RPMI7951 (cell line): ENCODE measurements around the gene JTB. TPM values are rescaled to one million over a fixed set of nuclear protein-coding genes. Genes with fewer than 3 reads are reported as not detected.
"Not testable (repeated sequence)": the region's sequence is repeated elsewhere in the genome, so short reads cannot be mapped to it uniquely, and the experiment has no call there.

Experiments
- DNase-seq: peaks from one replicate; pipeline ENCODE4 v3.0.0-alpha.2; 2012; ENCODE audit warnings: low read depth
- total RNA-seq: library from RNA; depleted of rRNA; stranded (reverse); fragments of >200 nt; shearing (Covaris generic); gene quantifications from 2 replicates; pipeline ENCODE4 v1.2.3, GENCODE V29; 2014; rRNA removed

JTB gene
- total RNA-seq = 155 and 201 TPM in 2 replicates

DNA sequence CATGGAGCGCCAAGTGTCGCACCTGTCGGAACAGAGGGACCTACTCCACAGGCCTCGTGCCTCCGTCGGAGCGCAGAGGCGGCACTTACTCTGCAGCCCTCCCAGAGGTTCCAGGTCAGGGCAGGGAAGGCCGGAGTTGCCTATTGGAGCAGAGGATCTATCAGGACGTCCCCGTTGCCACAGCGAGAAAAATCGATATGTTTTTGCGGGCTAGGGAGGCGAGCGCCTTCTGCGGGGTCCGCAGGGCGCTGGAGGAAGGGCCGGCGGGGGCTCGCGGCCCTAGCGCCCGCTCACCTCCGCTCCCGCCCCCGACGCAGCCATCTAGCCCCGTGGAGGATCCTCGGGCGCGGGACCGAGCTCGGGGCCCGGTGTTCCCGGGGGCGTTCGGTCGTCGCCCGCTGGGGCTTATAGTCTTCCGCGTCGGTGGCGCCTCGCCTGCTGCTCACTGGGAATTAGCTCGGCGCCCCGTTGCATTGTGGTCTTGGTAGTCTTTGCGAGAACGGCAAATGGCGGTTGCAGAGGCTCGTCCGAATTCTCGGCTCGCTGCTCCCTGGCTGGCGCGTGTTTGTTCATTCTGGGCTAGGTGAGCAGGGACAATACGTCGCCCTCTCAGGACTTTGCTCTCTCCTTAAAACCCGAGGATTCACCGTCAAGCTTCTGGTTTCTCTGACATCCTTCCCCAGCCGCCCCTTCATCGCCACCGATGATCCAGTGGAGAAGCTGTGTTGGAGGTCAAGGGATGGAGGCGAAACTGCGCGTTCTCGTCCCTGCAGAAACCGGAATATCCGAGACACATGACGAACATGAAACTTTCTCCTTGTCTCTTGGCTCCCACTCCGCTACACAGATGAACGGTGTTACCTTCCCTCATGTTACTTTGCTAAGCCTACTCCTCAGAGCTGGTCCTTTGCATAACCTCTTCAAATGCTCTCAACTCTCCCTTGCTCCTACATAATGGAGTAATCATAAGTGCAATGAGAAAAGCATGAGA is at the start of gene JTB:
TSS of gene JTB (minus strand) at position 425 of the 991 bp plus-strand sequence. CDS start at position 3, 422 bp downstream.
- DNase-seq = peak; percentile 74

DNA sequence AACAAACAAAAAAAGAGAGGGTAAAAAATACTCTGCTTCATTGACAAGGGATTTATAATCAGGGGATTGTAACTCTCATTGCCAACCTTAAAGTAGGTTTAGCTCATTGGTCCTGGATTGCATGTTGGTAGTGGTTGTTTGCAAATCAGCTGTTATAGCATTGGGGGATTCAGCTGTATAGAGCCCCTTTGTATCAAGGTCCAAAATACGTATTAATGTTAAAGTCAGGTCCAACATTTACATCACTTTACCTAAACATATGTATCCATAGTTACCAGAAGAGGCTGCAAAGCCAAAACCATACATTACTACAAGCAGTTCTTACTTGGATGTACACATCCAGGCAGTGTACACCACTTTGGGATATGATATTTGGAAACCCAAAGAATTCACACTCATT is 42.5 kb upstream of the JTB start:
- DNase-seq = no peak

DNA sequence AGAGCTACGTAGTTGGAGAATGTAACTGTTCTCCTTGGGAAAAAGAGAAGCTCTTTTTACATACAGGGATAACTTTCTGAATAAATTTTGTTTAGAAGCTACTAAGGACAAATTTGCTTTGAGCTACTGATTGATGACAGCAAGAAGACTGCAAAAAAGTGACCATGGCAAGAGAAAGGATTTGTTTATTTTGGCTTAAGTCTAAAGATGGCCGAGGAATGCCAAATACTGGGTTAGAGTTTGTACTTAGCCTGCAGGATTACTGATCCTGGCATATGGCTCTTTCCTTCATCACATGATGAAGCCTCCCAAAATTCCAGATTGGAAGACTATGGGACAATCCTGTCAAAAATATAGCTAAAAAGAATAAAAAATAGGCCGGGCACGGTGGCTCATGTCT is 41.8 kb upstream of the JTB start:
- no peak for DNase-seq

DNA sequence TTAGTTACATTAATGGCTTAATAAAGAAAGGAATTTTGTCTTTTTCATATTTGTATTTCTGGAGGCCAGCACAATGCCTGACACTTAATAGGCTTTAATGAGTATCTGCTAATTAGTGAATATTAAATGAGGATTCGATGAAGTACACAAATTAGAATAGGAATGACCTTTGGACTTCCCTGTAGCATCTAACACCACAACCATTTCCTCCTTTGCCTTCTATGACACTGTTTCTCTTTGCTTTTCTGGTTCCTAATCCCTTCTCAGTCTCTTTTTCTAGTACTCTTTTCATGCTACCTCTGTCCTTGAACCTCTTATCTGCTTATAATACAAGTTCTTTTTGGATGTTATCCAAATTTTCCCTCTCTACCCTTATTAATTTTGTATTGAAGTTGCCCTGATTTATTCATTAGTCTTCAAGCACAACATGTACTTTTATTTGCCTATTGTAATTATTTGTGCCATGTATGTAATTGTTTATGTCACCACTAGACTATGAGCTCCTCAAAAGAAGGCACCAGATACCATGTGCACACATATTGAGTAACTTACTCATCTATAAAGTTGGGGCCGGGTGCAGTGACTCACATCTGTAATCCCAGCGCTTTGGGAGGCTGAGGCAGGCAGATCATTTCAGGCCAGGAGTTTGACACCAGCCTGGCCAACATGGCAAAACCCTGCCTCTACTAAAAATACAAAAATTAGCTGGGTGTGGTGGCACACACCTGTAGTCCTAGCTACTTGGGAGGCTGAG is 36.9 kb upstream of the JTB start:
- peak; percentile 18 for DNase-seq

DNA sequence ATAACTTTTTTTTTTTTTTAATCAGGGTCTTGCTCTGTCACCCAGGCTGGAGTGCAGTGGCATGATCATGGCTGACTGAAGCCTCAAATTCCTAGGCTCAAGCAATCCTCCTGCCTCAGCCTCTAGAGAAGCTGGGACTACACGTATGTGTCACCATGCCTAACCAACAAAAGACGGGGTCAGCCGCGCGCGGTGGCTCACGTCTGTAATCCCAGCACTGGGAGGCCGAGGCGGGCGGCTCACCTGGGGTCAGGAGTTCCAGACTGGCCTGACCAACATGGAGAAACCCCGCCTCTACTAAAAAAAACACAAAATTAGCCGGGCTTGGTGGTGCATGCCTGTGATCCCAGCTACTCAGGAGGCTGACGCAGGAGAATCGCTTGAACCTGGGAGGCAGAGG is 35.1 kb upstream of the JTB start:
- not testable (repeated sequence) for DNase-seq

DNA sequence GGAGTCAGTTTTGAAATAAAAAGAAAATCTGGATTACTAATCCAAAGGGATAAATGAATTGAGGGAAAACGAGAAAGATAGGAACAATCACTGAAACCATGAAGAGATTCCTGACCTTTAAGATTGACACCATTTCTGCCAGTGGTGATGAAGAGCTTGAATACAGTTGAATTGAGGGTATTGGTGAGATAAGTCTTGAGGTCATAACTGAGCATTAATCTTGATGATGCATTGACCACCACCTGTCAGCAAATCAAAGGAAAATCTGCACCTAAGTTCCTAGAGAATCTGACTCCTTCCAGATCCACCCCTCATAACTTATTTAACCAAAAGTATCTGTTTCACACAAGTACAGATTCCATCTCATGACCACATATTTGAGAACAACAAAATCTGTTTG is 34.7 kb upstream of the JTB start:
- DNase-seq = no peak

DNA sequence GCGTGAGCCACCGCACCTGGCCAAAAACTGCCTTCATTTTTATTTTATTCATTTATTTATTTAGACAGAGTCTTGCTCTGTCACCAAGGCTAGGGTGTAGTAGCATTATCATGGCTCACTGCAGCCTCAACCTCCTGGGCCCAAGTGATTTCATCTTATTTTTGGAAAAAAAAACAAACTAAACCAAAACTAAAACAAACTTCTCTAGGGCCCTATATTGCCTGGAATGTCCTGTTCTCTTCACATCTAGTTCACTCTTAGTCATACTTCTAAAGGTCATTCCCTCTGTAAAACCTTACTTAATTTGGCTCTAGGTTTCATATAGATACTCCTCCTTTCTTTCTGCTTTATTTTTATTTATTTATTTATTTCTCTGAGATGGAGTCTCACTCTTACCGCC is 28.7 kb upstream of the JTB start:
- no peak for DNase-seq

DNA sequence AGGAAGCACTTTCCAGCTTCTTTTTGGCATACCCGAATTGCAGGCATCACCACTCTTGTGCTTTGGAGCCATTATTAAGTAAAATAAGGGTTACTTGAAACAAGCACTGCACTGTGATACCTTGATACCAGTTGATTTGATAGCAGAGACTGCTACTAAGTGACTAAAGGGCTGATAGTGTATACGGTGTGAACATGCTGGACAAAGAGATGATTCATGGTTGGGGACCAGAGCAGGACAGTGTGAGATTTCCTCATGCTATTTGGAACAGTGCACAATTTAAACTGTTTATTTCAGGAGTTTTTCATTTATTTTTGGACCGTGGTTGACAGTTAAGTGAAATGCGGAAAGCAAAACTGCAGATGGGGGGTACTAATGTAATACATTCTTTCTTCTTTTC is 22.9 kb upstream of the JTB start:
- DNase-seq = no peak

DNA sequence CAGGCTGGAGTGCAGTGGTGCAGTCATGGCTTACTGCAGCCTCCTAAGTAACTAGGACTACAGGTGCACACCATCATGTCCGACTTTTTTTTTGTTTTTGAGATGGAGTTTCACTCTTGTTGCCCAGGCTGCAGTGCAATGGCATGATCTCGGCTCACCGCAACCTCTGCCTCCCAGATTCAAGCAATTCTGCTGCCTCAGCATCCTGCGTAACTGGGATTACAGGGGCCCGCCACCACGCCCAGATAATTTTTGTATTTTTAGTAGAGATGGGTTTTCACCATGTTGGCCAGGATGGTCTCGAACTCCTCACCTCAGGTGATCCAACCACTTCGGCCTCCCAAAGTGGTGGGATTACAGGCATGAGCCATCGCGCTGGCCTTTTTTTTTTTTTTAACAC is 19.4 kb upstream of the JTB start:
- not testable (repeated sequence) for DNase-seq

DNA sequence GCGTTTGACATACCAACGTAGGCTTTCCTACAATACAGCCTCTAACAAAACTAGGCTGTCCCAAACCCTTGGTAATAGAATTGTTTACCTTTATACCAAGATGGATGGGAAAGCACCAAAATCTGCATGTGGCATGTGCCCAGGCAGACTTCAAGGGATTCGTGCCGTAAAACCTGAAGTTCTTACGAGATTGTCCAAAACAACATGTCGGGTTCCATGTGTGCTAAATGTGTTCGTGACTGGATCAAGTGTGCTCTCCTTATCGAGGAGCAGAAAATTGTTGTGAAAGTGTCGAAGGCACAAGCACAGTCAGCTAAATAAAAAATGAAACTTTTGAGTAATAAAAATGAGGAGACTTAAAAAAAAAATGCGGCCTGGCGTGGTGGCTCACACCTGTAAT is 18.2 kb upstream of the JTB start:
- no peak for DNase-seq

DNA sequence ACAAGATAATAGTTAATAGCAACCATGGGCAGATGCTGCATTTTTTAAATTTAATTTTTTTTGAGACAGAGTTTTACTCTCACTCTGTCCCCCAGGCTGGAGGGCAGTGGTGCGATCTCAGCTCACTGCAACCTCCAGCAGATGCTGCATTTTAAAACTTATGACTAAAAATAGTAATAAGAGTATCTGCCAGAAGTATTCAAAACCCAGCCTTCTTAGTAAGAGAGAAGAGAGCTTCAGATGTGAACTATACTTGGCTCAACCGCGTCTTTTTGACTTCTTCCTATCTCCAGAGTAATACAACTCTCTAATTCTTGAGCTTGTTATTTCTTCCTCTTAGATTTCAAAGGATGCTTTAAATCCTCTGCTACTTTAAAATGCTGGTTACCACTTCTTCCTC is 17.7 kb upstream of the JTB start:
- no peak for DNase-seq

DNA sequence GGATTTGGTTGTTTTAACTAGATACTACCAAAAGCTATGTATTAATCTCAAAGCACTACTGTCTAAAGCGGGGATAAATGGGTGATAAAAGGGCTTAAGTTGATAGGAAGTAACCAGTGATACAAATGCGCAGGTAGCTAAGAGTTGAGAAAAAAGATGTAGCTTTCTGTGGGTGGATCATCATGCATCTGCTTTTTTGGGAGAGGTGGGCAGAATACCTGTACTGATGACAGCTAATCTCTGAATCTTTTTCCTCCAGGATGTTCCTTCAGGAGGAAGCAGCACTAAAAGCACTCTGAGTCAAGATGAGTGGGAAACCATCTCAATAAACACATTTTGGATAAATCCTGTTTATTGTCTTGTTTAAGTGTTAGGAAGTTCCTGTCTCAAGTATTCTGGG is 14.3 kb upstream of the JTB start:
- no peak for DNase-seq

DNA sequence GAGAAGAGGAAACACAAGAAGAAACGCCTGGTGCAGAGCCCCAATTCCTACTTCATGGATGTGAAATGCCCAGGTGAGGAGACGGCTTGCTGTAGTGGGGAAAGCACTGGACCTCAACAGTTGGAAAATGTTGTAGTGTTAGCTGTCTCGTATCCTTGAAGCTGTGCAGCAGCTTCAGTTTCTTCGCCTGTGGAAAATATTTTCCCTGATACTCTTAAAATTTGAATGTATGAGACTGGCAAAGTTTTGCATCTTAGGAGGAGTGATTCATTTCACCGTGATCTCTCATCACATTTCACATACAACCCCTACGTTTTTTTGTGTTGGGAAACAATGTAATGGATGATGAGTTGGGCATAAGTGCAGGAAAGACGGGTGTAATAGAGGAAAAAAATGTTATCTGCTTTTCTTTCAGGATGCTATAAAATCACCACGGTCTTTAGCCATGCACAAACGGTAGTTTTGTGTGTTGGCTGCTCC is 13.7 kb upstream of the JTB start:
- DNase-seq = no peak

DNA sequence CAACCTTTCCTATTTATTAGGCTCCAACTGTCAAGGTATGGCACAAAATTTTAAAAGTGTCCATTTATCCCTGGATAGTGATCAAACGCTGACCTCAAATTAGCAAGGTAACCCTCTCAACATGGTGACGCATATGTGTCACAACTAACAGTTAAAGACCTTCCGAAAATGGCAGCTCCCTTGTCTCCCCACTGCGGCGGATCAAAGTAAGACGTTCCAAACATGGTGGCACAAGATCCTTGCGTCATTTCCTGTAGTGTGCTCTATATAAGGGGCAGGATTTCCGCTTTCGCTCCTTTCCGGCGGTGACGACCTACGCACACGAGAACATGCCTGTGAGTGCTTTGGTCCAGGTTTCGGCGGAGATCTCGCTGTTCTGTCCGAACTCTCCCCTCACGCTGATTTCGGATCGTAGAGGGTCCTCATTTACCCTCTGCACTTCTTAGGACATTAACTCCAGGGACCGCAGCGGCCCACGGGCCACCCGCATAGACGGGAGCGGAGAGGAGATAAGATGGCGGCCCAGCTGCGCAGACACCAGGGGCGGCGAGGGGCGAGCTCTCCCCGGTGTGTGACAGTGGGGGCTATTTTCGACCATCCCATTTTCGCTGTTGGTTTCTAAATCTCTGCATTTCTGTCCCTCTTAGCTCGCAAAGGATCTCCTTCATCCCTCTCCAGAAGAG is 13.1 kb upstream of the JTB start, which contains the start of gene RPS27:
TSS of gene RPS27 (plus strand) at position 295 of the 683 bp plus-strand sequence. CDS start at position 330, 35 bp downstream.
- peak; percentile 96 for DNase-seq

DNA sequence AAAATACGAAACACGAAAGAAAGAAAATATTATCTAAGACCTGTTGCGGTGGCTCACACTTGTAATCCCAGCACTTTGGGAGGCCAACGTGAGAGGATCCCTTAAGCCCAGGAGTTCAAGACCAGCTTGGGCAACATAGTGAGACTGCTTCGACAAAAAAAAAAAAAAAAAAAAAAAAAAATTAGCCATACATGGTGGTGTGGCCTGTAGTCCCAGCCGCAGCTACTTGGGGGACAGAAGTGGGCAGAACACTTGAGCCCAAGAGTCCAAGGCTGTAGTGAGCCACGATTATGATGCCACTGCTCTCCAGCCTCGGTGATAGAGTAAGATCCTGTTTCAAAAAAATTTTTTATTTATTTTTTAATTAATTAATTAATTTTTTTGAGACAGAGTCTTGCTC is 10.1 kb upstream of the JTB start:
- no peak for DNase-seq

DNA sequence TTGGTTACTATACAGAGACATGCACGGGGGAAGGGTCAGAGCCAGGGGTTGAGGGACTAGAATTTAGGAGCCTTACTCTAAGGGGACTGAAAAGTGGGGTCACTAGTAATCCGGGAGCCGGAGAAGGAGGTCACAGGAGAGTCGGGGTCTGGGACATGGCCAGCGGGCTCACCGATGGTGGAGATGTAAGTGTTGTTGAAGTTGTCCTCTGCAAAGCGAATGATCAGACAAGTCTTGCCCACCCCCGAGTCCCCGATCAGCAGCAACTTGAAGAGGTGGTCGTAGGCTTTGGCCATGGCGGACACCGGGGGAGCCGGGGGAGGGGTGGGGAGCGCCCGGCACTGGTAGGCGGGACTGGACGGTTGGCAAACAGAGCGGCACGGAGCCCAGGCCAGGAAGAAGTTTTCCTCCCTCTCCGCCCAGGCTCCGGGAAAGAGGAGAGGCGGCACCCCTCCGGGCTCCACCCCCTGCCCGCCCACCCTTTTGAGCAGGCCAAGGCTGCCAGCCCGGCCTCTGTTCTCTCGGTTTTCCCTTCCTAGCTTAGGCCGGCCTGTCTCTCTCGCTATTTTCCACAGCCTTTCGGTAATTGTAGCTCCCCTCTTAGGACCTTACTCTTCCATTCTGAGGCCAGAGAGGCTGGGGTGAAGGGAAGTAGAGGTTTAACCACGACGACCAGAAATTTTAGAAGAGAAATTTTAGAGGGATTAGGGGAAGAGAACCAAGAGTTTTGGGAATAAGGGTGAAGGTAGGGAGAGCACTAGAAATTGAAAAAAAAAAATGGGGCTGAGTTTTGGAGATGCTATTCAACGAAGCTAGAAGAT is 8.7 kb upstream of the JTB start, which contains the start of gene RAB13:
TSS of gene RAB13 (minus strand) at position 399 of the 821 bp plus-strand sequence. CDS start at position 296, 103 bp downstream.
- DNase-seq = peak; percentile 86

DNA sequence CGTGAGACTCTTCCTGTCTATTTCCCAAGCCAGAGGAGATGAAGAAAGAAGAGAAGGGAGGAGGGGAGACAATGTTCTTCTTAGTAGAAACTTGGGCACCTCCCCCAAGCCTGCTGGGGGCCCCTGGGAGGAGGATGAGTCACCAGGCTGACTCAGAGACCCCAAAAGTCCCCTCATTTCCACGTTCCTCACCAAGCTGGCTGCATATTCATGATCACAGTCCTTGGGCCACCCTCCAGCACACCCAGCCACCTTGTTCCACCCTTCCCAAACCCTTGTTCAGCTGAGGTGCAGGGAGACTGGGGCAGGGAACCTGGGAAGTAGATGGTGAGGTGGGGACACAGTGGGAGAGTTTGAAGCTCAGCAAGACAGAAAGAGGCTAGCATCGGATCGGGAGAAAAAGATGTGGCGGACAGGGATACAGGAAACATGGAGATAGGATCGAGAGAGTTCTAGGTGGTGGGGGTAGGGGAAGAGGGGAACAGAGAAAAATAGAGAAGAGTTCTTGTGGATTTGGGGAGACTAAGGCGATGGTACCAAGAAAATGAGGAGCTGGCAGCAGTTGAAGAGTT is 8.0 kb upstream of the JTB start:
- DNase-seq = peak; percentile 82

DNA sequence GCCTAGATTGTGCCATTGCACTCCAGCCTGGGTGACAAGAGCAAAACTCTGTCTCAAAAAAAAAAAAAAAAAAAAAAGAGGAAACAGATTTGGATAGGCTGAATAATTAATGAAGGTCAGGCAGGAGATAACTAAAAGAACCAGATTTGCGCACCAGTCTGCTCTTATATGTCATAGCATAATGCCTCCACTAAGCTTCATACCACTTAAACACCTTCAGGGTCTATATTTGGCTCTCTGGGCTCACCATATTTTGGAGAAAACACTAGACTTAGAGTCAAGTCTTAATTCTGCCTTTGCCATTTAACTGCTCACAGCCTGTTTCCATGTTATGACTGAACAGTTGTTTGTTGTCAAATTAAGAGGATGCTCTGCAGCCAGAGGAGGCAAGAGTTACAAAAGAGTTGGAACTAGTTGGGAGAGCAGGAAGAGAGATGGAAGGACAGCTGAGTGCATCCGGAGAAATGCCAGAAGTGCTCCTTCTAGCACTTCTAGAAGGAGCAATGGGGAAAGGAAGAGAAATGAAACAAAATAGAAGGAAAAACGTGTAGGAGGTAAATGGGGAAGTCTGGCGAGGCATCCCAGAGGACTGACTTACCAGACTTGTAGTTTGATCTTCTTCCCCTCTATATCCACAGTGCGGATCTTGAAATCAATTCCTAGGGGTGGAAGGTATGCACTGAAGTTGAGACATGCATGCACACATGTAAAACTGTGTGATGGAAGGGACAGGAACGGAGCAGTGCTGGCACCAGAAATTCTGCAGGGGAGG is 6.8 kb upstream of the JTB start:
- DNase-seq = no peak

DNA sequence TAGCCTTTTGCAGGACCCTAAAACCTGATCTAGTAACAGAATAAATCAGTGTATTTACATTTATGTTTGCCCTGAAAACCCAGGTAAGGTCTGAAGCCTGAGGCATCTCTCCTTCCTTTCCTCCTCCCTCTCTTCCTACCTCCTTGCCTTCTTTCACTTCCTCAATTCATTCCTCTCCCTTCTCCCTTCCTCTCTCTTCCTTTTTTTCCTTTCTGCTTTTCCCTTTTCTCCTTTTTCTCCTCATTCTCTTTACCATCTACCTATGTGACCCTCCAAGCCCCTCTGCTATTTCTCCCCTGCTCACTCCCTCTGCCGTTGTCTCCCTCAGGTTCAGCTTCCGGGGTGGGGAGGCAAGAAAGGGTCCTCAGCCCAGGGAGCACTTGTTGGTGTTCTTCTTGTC is 4.3 kb upstream of the JTB start:
- DNase-seq = not testable (repeated sequence)

DNA sequence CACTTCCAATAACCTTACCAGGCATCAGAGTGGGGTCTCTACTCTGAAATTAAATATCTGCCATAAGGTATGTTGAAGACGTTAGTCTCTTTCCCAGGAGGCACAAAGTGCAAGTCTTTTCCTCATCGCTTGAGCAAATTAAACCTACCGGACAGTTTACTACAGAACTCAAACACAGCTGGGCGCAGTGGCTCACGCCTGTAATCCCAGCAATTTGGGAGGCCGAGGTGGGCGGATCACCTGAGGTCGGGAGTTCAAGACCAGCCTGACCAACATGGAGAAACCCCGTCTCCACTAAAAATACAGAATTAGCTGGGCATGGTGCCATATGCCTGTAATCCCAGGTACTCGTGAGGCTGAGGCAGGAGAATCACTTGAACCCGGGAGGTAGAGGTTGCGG is 1.6 kb upstream of the JTB start:
- DNase-seq = not testable (repeated sequence)
